GM10847 (cell line): ENCODE data around the gene CILP.
A peak's percentile ranks its signal among the peaks of the same experiment; 100 is the strongest.

ENCODE experiments used
- POLR2A ChIP-seq: IDR thresholded peaks from 2 replicates; pipeline ENCODE4 v1.6.1; 2011; ENCODE audit not compliant: insufficient read length; ENCODE audit errors: extremely low read depth

The CILP gene

GRCh38 chr15:65184868-65185717 is 26.2 kb downstream of the CILP start, which contains the start of gene CLPX:
Gene CLPX (minus strand): TSS chr15:65185342. CDS start chr15:65185153, 189 bp downstream.
- peak; percentile 40 for TF ChIP-seq POLR2A

- peak; percentile 36 for TF ChIP-seq POLR2A
Observed at GRCh38 chr15:65184305-65184867, 26.9 kb downstream of the CILP start.

- TF ChIP-seq POLR2A, result no peak
Observed at GRCh38 chr15:65183865-65184159, 27.5 kb downstream of the CILP start.

GRCh38 chr15:65182538-65182937 is 28.7 kb downstream of the CILP start:
- no peak for TF ChIP-seq POLR2A

GRCh38 chr15:65180167-65180566 is 31.1 kb downstream of the CILP start:
- TF ChIP-seq POLR2A, result no peak

GRCh38 chr15:65177901-65178300 is 33.4 kb downstream of the CILP start:
- TF ChIP-seq POLR2A, result no peak

GRCh38 chr15:65176056-65176455 is 35.2 kb downstream of the CILP start:
- no peak for TF ChIP-seq POLR2A

GRCh38 chr15:65175511-65175910 is 35.8 kb downstream of the CILP start:
- no peak for TF ChIP-seq POLR2A

- no peak for TF ChIP-seq POLR2A
Observed at GRCh38 chr15:65174509-65174908, 36.8 kb downstream of the CILP start.

- no peak for TF ChIP-seq POLR2A
Observed at GRCh38 chr15:65172531-65172930, 38.7 kb downstream of the CILP start.

- TF ChIP-seq POLR2A, result no peak
Observed at GRCh38 chr15:65171428-65171827, 39.8 kb downstream of the CILP start.

GRCh38 chr15:65165875-65166274 is 45.4 kb downstream of the CILP start:
- TF ChIP-seq POLR2A, result no peak

- TF ChIP-seq POLR2A, result no peak
Observed at GRCh38 chr15:65164139-65164538, 47.1 kb downstream of the CILP start.

- no peak for TF ChIP-seq POLR2A
Observed at GRCh38 chr15:65163041-65163440, 48.2 kb downstream of the CILP start.

- no peak for TF ChIP-seq POLR2A
Observed at GRCh38 chr15:65156692-65157091, 54.6 kb downstream of the CILP start.

- TF ChIP-seq POLR2A, result no peak
Observed at GRCh38 chr15:65154720-65155119, 56.6 kb downstream of the CILP start.

GRCh38 chr15:65147902-65148301 is 63.4 kb downstream of the CILP start:
- TF ChIP-seq POLR2A, result no peak
